CD4-positive, alpha-beta memory T cell (primary cell): ENCODE results near the gene SGCB. TPM values are rescaled to one million over a fixed set of nuclear protein-coding genes. Genes with fewer than 3 reads are reported as not detected.
A peak's percentile ranks its signal among the peaks of the same experiment; 100 is the strongest.

ENCODE experiments used
- CTCF ChIA-PET: fragments of 350-600 bp; sonication (Branson Sonifier 250); formaldehyde crosslinking; loops from one replicate; lab custom pipeline; 2021; ENCODE audit warnings: inconsistent platforms; ENCODE audit not compliant: partially characterized antibody; lab: Charles Lee
- POLR2A ChIA-PET: fragments of 350-600 bp; sonication (Branson Sonifier 250); formaldehyde crosslinking; loops from one replicate; lab custom pipeline; 2021; ENCODE audit not compliant: partially characterized antibody; lab: Charles Lee
- DNase-seq, 5 donors: peaks; one replicate each; pipeline versions ENCODE4 v3.0.0 to v3.0.0-alpha.2; 2020 to 2022; ENCODE audit warnings: mixed read lengths in 1 of 5
- H3K27ac ChIP-seq: one replicate; pipeline ENCODE4 v1.7.0; 2013; ENCODE audit warnings: low read depth, low read length
- H3K27me3 ChIP-seq: 2 replicates; pipeline ENCODE4 v1.7.0; 2013; ENCODE audit warnings: mild to moderate bottlenecking, low read length, moderate library complexity; ENCODE audit not compliant: insufficient read depth
- H3K36me3 ChIP-seq: 2 replicates; pipeline ENCODE4 v1.7.0; 2013; ENCODE audit warnings: mild to moderate bottlenecking, low read length, moderate library complexity; ENCODE audit not compliant: insufficient read depth
- H3K4me1 ChIP-seq: 2 replicates; pipeline ENCODE4 v1.7.0; 2013; ENCODE audit warnings: mild to moderate bottlenecking, low read length, moderate library complexity; ENCODE audit not compliant: insufficient read depth
- H3K4me3 ChIP-seq, 2 donors: one replicate each; pipeline ENCODE4 v1.7.0; 2013; ENCODE audit warnings: low read length in 2 of 2, mild to moderate bottlenecking in 1 of 2
- H3K9me3 ChIP-seq, 2 donors: one replicate each; pipeline ENCODE4 v1.7.0; 2013; ENCODE audit warnings: low read length in 2 of 2, control low read depth in 1 of 2; ENCODE audit not compliant: control insufficient read depth in 1 of 2
- H3K27ac Mint-ChIP-seq, 7 donors: one replicate each; pipeline ENCODE4 v1.8.0; 2020 to 2021; ENCODE audit warnings: mixed read lengths in 7 of 7, mild to moderate bottlenecking in 6 of 7, inconsistent platforms in 3 of 7, moderate library complexity in 3 of 7
- H3K27me3 Mint-ChIP-seq, 2 donors: one replicate each; pipeline ENCODE4 v1.8.0; 2020 to 2021; ENCODE audit warnings: mixed read lengths in 2 of 2
- H3K36me3 Mint-ChIP-seq, 2 donors: one replicate each; pipeline ENCODE4 v1.8.0; 2020 to 2021; ENCODE audit warnings: mixed read lengths in 2 of 2, inconsistent platforms in 1 of 2, mild to moderate bottlenecking in 1 of 2
- H3K4me1 Mint-ChIP-seq, 4 donors: one replicate each; pipeline ENCODE4 v1.8.0; 2020 to 2021; ENCODE audit warnings: mixed read lengths in 4 of 4, mild to moderate bottlenecking in 1 of 4
- H3K4me3 Mint-ChIP-seq, 8 donors: one replicate each; pipeline ENCODE4 v1.8.0; 2020 to 2021; ENCODE audit warnings: mixed read lengths in 8 of 8, mild to moderate bottlenecking in 7 of 8, moderate library complexity in 6 of 8, inconsistent platforms in 3 of 8
- H3K9me3 Mint-ChIP-seq, 8 donors: one replicate each; pipeline ENCODE4 v1.8.0; 2020 to 2021; ENCODE audit warnings: mixed read lengths in 8 of 8, mild to moderate bottlenecking in 5 of 8, inconsistent platforms in 3 of 8, moderate library complexity in 1 of 8
- intact Hi-C: fragments of 100-400 bp; cut with micrococcal nuclease; formaldehyde crosslinking; loops from one replicate; pipeline ENCODE4 v1.15.1; 2023
- polyA plus RNA-seq, 2 donors: library from polyadenylated mRNA; unstranded; fragments of 300-500 nt; fragmentation: Illumina TruSeq; gene quantifications; one replicate each; pipeline ENCODE4 v1.2.3, GENCODE V29; 2021
- total RNA-seq, 2 experiments: library from RNA; stranded (reverse); gene quantifications; one replicate each; pipeline ENCODE4 v1.2.3, GENCODE V29; 2021

SGCB gene
- total and polyA plus RNA-seq, 4 experiments from 2014 or later: 5.1 to 7.5 (median 7.4) TPM

- Mint-ChIP-seq H3K27ac (no peak overlapping the region), H3K9me3 (no peaks in the 10 kb centered on the region), H3K4me3 (no peak overlapping the region), H3K36me3 (no peaks in the 10 kb centered on the region), H3K4me1 (peaks cover 7 to 24% (median 13%) of the 10 kb centered on the region in 4 donors), H3K27me3 (peaks cover 55 to 62% of the 10 kb centered on the region in 2 donors)
- Histone ChIP-seq H3K9me3 (no peaks in the 10 kb centered on the region), H3K36me3 (no peaks in the 10 kb centered on the region), H3K27me3 (peaks cover 26% of the 10 kb centered on the region), H3K4me1 (peaks cover 10% of the 10 kb centered on the region), H3K4me3 (no peak overlapping the region), H3K27ac (no peak overlapping the region)
- intact Hi-C loops: no loop called here
- POLR2A ChIA-PET: no interaction called here
- CTCF ChIA-PET: no interaction called here
- no peak for DNase-seq
Measured at GRCh38 chr4:52049266-52049665, 11.2 kb upstream of the SGCB start.

GRCh38 chr4:52045028-52045427 is 6.9 kb upstream of the SGCB start:
- intact Hi-C loops: no loop called here
- Histone ChIP-seq H3K27ac (no peak overlapping the region), H3K4me1 (no peaks in the 10 kb centered on the region), H3K9me3 (no peaks in the 10 kb centered on the region), H3K27me3 (peaks cover 5% of the 10 kb centered on the region), H3K36me3 (no peaks in the 10 kb centered on the region), H3K4me3 (no peak overlapping the region)
- CTCF ChIA-PET: no interaction called here
- Mint-ChIP-seq H3K9me3 (no peaks in the 10 kb centered on the region), H3K27ac (no peak overlapping the region), H3K27me3 (peaks cover 29 to 47% of the 10 kb centered on the region in 2 donors), H3K36me3 (no peaks in the 10 kb centered on the region), H3K4me1 (no peaks in the 10 kb centered on the region), H3K4me3 (no peak overlapping the region)
- POLR2A ChIA-PET: no interaction called here
- DNase-seq: no peak

GRCh38 chr4:52037689-52038102 is 403 bp downstream of the SGCB start:
- H3K36me3 Mint-ChIP-seq: peaks cover 0 to 3% of the 10 kb centered on the region in 2 donors
- CTCF ChIA-PET: interaction anchor here (0.6 to 1.7 kb wide), 6 partner anchors 11 to 206 kb away, joined by 3 to 7 read pairs (median 3); partner anchors contain the start of gene DCUN1D4
- H3K9me3 ChIP-seq: no peaks in the 10 kb centered on the region
- H3K4me1 ChIP-seq: peaks cover 10% of the 10 kb centered on the region
- peak in 1 of 5 donors; percentile 24 for DNase-seq
- H3K27me3 ChIP-seq: no peaks in the 10 kb centered on the region
- peak overlapping the region; percentile 5 to 57 for H3K4me3 ChIP-seq
- peak overlapping the region in 5 of 7 donors; percentile 68 to 82 (median 75) for H3K27ac Mint-ChIP-seq
- POLR2A ChIA-PET: interaction anchor here (1.5 kb wide), 1 partner anchor 195 kb away, joined by 14 read pairs; the partner anchor contains the start of gene DCUN1D4
- H3K27ac ChIP-seq: no peak overlapping the region
- intact Hi-C loops: loop anchor here (1.0 to 10.0 kb wide), 3 partner anchors 195 to 1327 kb away; partner anchors contain the start of gene SCFD2
- no peaks in the 10 kb centered on the region for H3K9me3 Mint-ChIP-seq
- peaks cover 2 to 8% of the 10 kb centered on the region in 2 donors for H3K27me3 Mint-ChIP-seq
- H3K4me1 Mint-ChIP-seq: peaks cover 21 to 36% (median 28%) of the 10 kb centered on the region in 4 donors
- H3K36me3 ChIP-seq: no peaks in the 10 kb centered on the region
- peak overlapping the region; percentile 79 to 91 (median 88) for H3K4me3 Mint-ChIP-seq

- peak overlapping the region; percentile 79 to 91 (median 88) for H3K4me3 Mint-ChIP-seq
- no peak for DNase-seq
- H3K27ac Mint-ChIP-seq: peak overlapping the region in 5 of 7 donors; percentile 44 to 75 (median 71)
- peaks cover 2 to 6% of the 10 kb centered on the region in 2 donors for H3K27me3 Mint-ChIP-seq
- Histone ChIP-seq H3K27ac (no peak overlapping the region), H3K4me3 (peak overlapping the region in 1 of 2 donors; percentile 1), H3K27me3 (no peaks in the 10 kb centered on the region), H3K36me3 (no peaks in the 10 kb centered on the region), H3K4me1 (peaks cover 10% of the 10 kb centered on the region), H3K9me3 (no peaks in the 10 kb centered on the region)
- H3K36me3 Mint-ChIP-seq: peaks cover 3% of the 10 kb centered on the region in 2 donors
- no peaks in the 10 kb centered on the region for H3K9me3 Mint-ChIP-seq
- CTCF ChIA-PET: interaction anchor here (0.9 to 1.7 kb wide), 5 partner anchors 10 to 194 kb away, joined by 3 to 7 read pairs (median 3); partner anchors contain the start of gene DCUN1D4
- POLR2A ChIA-PET: interaction anchor here (1.5 kb wide), 1 partner anchor 194 kb away, joined by 14 read pairs; the partner anchor contains the start of gene DCUN1D4
- intact Hi-C loops: loop anchor here (5.0 to 10.0 kb wide), 2 partner anchors 675 to 1328 kb away; partner anchors contain the start of gene SCFD2
- peaks cover 21 to 36% (median 28%) of the 10 kb centered on the region in 4 donors for H3K4me1 Mint-ChIP-seq
Measured at GRCh38 chr4:52036886-52037530, 1.1 kb downstream of the SGCB start.

GRCh38 chr4:52035190-52035589 is 2.9 kb downstream of the SGCB start:
- Histone ChIP-seq H3K27ac (no peak overlapping the region), H3K4me1 (peaks cover 10% of the 10 kb centered on the region), H3K36me3 (no peaks in the 10 kb centered on the region), H3K4me3 (no peak overlapping the region), H3K9me3 (no peaks in the 10 kb centered on the region), H3K27me3 (no peaks in the 10 kb centered on the region)
- DNase-seq: no peak
- ChIA-PET POLR2A (interaction anchor here (1.7 kb wide), 1 partner anchor 193 kb away, joined by 4 read pairs; the partner anchor contains the start of gene DCUN1D4), CTCF (interaction anchor here (1.2 kb wide), 1 partner anchor 203 kb away, joined by 3 read pairs; no protein-coding TSS in a partner anchor)
- Mint-ChIP-seq H3K4me3 (peak overlapping the region in 1 of 8 donors; percentile 67), H3K27ac (peak overlapping the region in 1 of 7 donors; percentile 2), H3K4me1 (peaks cover 21 to 36% (median 29%) of the 10 kb centered on the region in 4 donors), H3K27me3 (no peaks in the 10 kb centered on the region), H3K36me3 (peaks cover 13 to 14% of the 10 kb centered on the region in 2 donors), H3K9me3 (no peaks in the 10 kb centered on the region)
- intact Hi-C loops: loop anchor here (5.0 to 10.0 kb wide), 2 partner anchors 677 to 1330 kb away; partner anchors contain the start of gene SCFD2

GRCh38 chr4:52032005-52032404 is 6.1 kb downstream of the SGCB start:
- no peak overlapping the region for H3K4me3 Mint-ChIP-seq
- ChIA-PET POLR2A (no interaction called here), CTCF (no interaction called here)
- H3K36me3 Mint-ChIP-seq: peaks cover 20 to 29% of the 10 kb centered on the region in 2 donors
- H3K4me1 Mint-ChIP-seq: peaks cover 14 to 19% (median 17%) of the 10 kb centered on the region in 4 donors
- Histone ChIP-seq H3K4me3 (no peak overlapping the region), H3K27ac (no peak overlapping the region), H3K9me3 (no peaks in the 10 kb centered on the region), H3K4me1 (peaks cover 3% of the 10 kb centered on the region), H3K36me3 (no peaks in the 10 kb centered on the region), H3K27me3 (no peaks in the 10 kb centered on the region)
- no peaks in the 10 kb centered on the region for H3K27me3 Mint-ChIP-seq
- DNase-seq: no peak
- no peaks in the 10 kb centered on the region for H3K9me3 Mint-ChIP-seq
- peak overlapping the region in 1 of 7 donors; percentile 32 for H3K27ac Mint-ChIP-seq
- intact Hi-C loops: loop anchor here (10.0 kb wide), 1 partner anchor 1333 kb away; the partner anchor contains the start of gene SCFD2

- Mint-ChIP-seq H3K4me3 (no peak overlapping the region), H3K27me3 (no peaks in the 10 kb centered on the region), H3K36me3 (peaks cover 26 to 39% of the 10 kb centered on the region in 2 donors), H3K27ac (no peak overlapping the region), H3K9me3 (no peaks in the 10 kb centered on the region), H3K4me1 (peaks cover 0 to 5% (median 0%) of the 10 kb centered on the region in 4 donors)
- intact Hi-C loops: no loop called here
- no peak overlapping the region for H3K27ac ChIP-seq
- H3K27me3 ChIP-seq: no peaks in the 10 kb centered on the region
- ChIA-PET CTCF (interaction anchor here (1.7 to 2.1 kb wide), 2 partner anchors 133 to 198 kb away, joined by 5 to 22 read pairs; no protein-coding TSS in a partner anchor), POLR2A (no interaction called here)
- no peaks in the 10 kb centered on the region for H3K9me3 ChIP-seq
- DNase-seq: no peak
- no peak overlapping the region for H3K4me3 ChIP-seq
- no peaks in the 10 kb centered on the region for H3K4me1 ChIP-seq
- H3K36me3 ChIP-seq: no peaks in the 10 kb centered on the region
Measured at GRCh38 chr4:52028970-52029369, 9.1 kb downstream of the SGCB start.
